Placental epithelial cell (primary cell): ENCODE results near the gene LCN6. TPM values are rescaled to one million over a fixed set of nuclear protein-coding genes. Genes with fewer than 3 reads are reported as not detected.

Source experiments
- small RNA-seq: library from RNA; depleted of rRNA; stranded (forward); fragments of <200 nt; gene quantifications from one replicate; pipeline ENCODE3, GENCODE V24; 2012
- total RNA-seq: library from RNA; depleted of rRNA; stranded (reverse); fragments of >200 nt; gene quantifications from 2 replicates; pipeline ENCODE4 v1.2.3, GENCODE V29; 2012

LCN6 gene
- total RNA-seq: not detected in 2 replicates

DNA sequence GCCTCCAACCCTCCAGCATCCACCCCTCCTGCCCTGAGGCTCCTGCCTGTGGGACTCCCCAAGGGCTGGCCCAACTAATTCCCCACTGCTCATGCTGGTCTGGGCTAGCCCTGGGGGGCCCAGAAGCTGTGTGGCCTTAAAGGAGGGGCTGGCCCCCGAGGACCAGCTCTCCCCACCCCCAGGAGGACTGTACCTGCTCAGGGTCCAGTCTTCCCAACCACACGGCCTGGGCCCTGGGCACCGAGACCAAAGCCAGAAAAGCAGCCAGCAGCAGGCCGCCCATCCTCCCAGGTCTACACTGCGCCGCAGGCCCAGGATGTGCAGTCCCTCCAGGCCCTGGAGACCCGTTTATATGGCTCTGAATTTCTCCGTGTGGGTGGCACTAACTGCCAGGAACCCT, at the start of gene LCN6:
Gene LCN6, minus strand, starts transcription at position 325 of the 400 bp plus-strand sequence. Its CDS starts 42 bp downstream, at position 283.

GRCh38 chr9:136796238-136796774, 48.0 kb upstream of the LCN6 start, which contains the start of gene CCDC183:
TSS of gene CCDC183 (plus strand) at chr9:136796338. CDS start at chr9:136796398, 60 bp downstream.

DNA sequence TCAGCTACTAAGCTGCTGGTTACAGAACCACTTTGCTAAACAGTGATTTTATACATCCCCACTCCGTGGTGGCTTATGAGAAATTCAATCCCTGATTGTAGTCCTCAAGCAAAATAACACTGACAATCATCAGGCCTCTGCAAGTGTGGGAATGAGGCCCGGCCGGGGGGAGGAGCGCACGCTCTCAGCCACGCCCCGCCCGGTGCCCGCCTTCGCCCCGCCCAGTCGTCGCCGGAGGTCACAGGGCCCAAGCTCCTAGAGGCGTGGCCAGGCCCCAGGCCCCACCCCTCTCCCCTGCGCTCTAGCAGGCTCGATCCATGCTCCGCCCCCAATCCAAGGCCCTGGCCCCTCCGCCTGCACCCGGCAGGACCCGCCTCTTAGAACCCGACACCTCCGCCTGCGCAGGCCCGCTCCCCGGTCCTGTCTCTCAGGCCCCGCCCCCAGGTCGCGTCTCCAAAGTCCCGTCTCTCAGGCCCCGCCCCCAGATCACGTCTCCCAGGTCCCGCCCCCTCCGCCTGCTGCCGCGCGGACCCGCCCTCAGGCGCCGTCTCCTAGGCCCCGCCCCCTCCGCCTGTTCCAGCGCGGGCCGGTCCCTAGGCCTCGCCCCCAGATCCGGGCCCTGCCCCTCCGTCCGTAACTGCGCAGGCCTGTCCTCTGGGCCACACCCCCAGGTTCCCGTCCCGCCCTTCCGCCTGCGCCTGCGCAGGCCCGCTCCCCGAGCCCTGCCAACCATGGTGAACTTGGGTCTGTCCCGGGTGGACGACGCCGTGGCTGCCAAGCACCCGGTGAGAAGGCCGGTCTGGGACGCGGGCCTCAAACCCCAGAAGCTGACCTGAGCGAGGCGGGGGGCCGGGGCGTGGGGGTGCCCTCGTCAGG, 42.6 kb upstream of the LCN6 start, which contains the start of gene TMEM141:
Gene TMEM141, plus strand, starts transcription at position 705 of the 876 bp plus-strand sequence. Its CDS starts 27 bp downstream, at position 732.

DNA sequence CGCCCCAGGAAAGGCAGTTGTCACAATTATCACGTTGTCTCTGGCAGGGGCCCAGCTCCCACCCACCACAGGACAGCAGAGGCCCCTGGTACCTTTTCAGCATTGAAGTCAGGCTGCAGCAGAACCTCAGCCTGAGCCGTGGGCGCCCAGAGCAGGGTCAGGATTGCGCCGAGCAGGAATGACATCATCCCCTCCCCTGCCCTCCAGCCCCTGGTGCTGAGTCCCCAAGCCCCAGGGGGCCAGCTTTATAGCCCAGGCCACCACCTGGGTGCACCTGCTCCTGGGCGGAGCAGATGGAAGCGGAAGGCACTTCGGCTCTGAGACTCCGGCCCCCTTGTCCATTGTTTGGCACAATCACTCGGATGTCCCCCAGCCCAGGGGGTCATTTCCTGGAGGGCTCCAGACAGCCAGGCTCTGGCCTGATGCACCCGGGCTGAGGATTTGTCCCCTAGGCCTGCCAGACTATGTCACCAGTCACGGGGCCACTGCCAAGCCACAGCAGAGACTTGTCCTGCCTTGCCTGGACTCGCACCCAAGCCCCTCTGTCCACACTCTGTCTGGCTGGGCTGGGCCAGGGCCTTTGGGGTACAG, 16.1 kb upstream of the LCN6 start, which contains the start of gene LCN15:
Gene LCN15, minus strand, starts transcription at position 218 of the 591 bp plus-strand sequence. Its CDS starts 30 bp downstream, at position 188.

GRCh38 chr9:136742591-136743391, 5.5 kb downstream of the LCN6 start, which contains the start of gene LCN10:
TSS of gene LCN10 (minus strand) at chr9:136742940. CDS start at chr9:136742903, 37 bp downstream.

GRCh38 chr9:136711751-136712689, 36.3 kb downstream of the LCN6 start, which contains the start of gene DIPK1B:
TSS of gene DIPK1B (plus strand) at chr9:136712572. CDS start at chr9:136712666, 94 bp downstream.

Small RNA genes lying within 50 kb of the gene (small RNA-seq; reads per million reads assigned to genes)
- not detected for gene ATP6V1G1P3
- gene MIR6722: not detected

Other genes starting within 250 kb of the LCN6 start
- gene NOTCH1, start 202.5 kb downstream of the LCN6 start, total RNA-seq: 12.4 and 14.1 TPM in 2 replicates
- 2.0 TPM in 2 replicates for gene EGFL7, start 85.6 kb downstream of the LCN6 start, total RNA-seq
- gene AGPAT2, start 61.1 kb downstream of the LCN6 start, total RNA-seq: 24.7 and 44.9 TPM in 2 replicates
- gene DIPK1B, start 36.0 kb downstream of the LCN6 start, total RNA-seq: 0.39 TPM in 1 of 2 replicates, not detected in the other
- gene LCN10, start 5.6 kb downstream of the LCN6 start, total RNA-seq: not detected in 2 replicates
- gene LCN8, start 9.7 kb upstream of the LCN6 start, total RNA-seq: not detected in 2 replicates
- gene LCN15, start 16.0 kb upstream of the LCN6 start, total RNA-seq: not detected in 2 replicates
- gene TMEM141, start 42.8 kb upstream of the LCN6 start, total RNA-seq: 52.9 and 53.0 TPM in 2 replicates
- gene CCDC183, start 47.8 kb upstream of the LCN6 start, total RNA-seq: 0.33 and 0.39 TPM in 2 replicates
- 47.9 and 75.5 TPM in 2 replicates for gene RABL6, start 59.4 kb upstream of the LCN6 start, total RNA-seq
- 0.76 and 1.2 TPM in 2 replicates for gene AJM1, start 94.0 kb upstream of the LCN6 start, total RNA-seq
- 100 and 144 TPM in 2 replicates for gene PHPT1, start 100.9 kb upstream of the LCN6 start, total RNA-seq
- gene MAMDC4, start 103.8 kb upstream of the LCN6 start, total RNA-seq: 3.0 and 3.5 TPM in 2 replicates
- gene EDF1, start 117.8 kb upstream of the LCN6 start, total RNA-seq: 175 and 192 TPM in 2 replicates
- 8.4 and 13.7 TPM in 2 replicates for gene TRAF2, start 138.0 kb upstream of the LCN6 start, total RNA-seq
- 112 and 219 TPM in 2 replicates for gene FBXW5, start 196.2 kb upstream of the LCN6 start, total RNA-seq
- gene C8G, start 196.7 kb upstream of the LCN6 start, total RNA-seq: 0.98 and 3.9 TPM in 2 replicates
- gene LCN12, start 203.7 kb upstream of the LCN6 start, total RNA-seq: 1.1 TPM in 1 of 2 replicates, not detected in the other
- gene PTGDS, start 229.0 kb upstream of the LCN6 start, total RNA-seq: 0.76 and 2.0 TPM in 2 replicates
- not detected in 2 replicates for gene LCNL1, start 234.5 kb upstream of the LCN6 start, total RNA-seq
- 11.0 and 16.8 TPM in 2 replicates for gene PAXX, start 243.9 kb upstream of the LCN6 start, total RNA-seq
- gene CLIC3, start 248.0 kb upstream of the LCN6 start, total RNA-seq: 328 and 397 TPM in 2 replicates